HepG2 (cell line): ENCODE measurements around the gene ATG2B. TPM values are rescaled to one million over a fixed set of nuclear protein-coding genes. Genes with fewer than 3 reads are reported as not detected.

ENCODE experiments used
- AHR ChIP-seq: IDR thresholded peaks from 2 replicates; pipeline ENCODE4 v1.6.1; 2018; ENCODE audit warnings: missing genetic modification reagents, missing compliant biosample characterization
- ARID4A ChIP-seq: sonication (generic); formaldehyde crosslinking; IDR thresholded peaks from 2 replicates; pipeline ENCODE4 v1.5.0; 2020; ENCODE audit warnings: mild to moderate bottlenecking, missing genetic modification reagents, borderline replicate concordance
- ESRRA ChIP-seq: sonication (generic); formaldehyde crosslinking; IDR thresholded peaks from 2 replicates; pipeline ENCODE4 v1.5.1; 2020; ENCODE audit warnings: mild to moderate bottlenecking, low read depth, missing genetic modification reagents
- GMEB1 ChIP-seq: sonication (generic); formaldehyde crosslinking; IDR thresholded peaks from 2 replicates; pipeline ENCODE4 v1.5.1; 2020; ENCODE audit warnings: missing genetic modification reagents, mild to moderate bottlenecking, borderline replicate concordance
- IRF9 ChIP-seq: sonication (generic); formaldehyde crosslinking; IDR thresholded peaks from 2 replicates; pipeline ENCODE4 v1.8.0; 2022; ENCODE audit warnings: missing genetic modification reagents, mild to moderate bottlenecking, borderline replicate concordance
- NFIB ChIP-seq: sonication (generic); formaldehyde crosslinking; IDR thresholded peaks from 2 replicates; pipeline ENCODE4 v1.9.0; 2021; ENCODE audit warnings: missing genetic modification reagents, mild to moderate bottlenecking, borderline replicate concordance
- SIX4 ChIP-seq: sonication (generic); formaldehyde crosslinking; IDR thresholded peaks from 2 replicates; pipeline ENCODE4 v1.4.0; 2020; ENCODE audit warnings: missing genetic modification reagents
- TFDP2 ChIP-seq: sonication (generic); formaldehyde crosslinking; IDR thresholded peaks from 2 replicates; pipeline ENCODE4 v1.4.0; 2020; ENCODE audit warnings: missing genetic modification reagents
- UBTF ChIP-seq: sonication (generic); formaldehyde crosslinking; IDR thresholded peaks from 2 replicates; pipeline ENCODE4 v1.4.0; 2020; ENCODE audit warnings: mild to moderate bottlenecking, missing genetic modification reagents
- ZBTB8A ChIP-seq: sonication (generic); formaldehyde crosslinking; IDR thresholded peaks from 2 replicates; pipeline ENCODE4 v1.4.0; 2020; ENCODE audit warnings: mild to moderate bottlenecking, low read depth, missing genetic modification reagents, borderline replicate concordance
- ZFP41 ChIP-seq: sonication (generic); formaldehyde crosslinking; IDR thresholded peaks from 2 replicates; pipeline ENCODE4 v1.4.0; 2020; ENCODE audit warnings: mild to moderate bottlenecking, missing genetic modification reagents, borderline replicate concordance
- ZMYM4 ChIP-seq: sonication (generic); formaldehyde crosslinking; IDR thresholded peaks from 2 replicates; pipeline ENCODE4 v1.8.1; 2023; ENCODE audit warnings: mild to moderate bottlenecking, missing genetic modification reagents
- ZNF317 ChIP-seq: sonication (generic); formaldehyde crosslinking; IDR thresholded peaks from 2 replicates; pipeline ENCODE4 v1.5.0; 2020; ENCODE audit warnings: mild to moderate bottlenecking, missing genetic modification reagents
- ZNF740 ChIP-seq: sonication (generic); formaldehyde crosslinking; IDR thresholded peaks from 2 replicates; pipeline ENCODE4 v1.4.0; 2020; ENCODE audit warnings: missing genetic modification reagents
- ZNF83 ChIP-seq: sonication (generic); formaldehyde crosslinking; IDR thresholded peaks from 2 replicates; pipeline ENCODE4 v1.4.0; 2020; ENCODE audit warnings: missing genetic modification reagents, mild to moderate bottlenecking, borderline replicate concordance
- polyA plus RNA-seq, 8 experiments: library from polyadenylated mRNA; depleted of rRNA in 3 of 8; stranded (reverse) in 7 of 8; unstranded in 1 of 8; fragments of >200 nt; fragmentation: Illumina TruSeq in 4 of 8; extraction: Trizol in 4 of 8; gene quantifications; 2 replicates each; pipeline versions ENCODE4 v1.2.1 to v1.2.3, GENCODE V29; 2011 to 2016; ENCODE audit warnings: low read depth in 4 of 8, missing spikeins in 1 of 8, mixed read lengths in 1 of 8; ENCODE audit not compliant: insufficient read depth in 1 of 8
- total RNA-seq, 5 experiments: library from RNA; depleted of rRNA; stranded (reverse); fragments of >200 nt; fragmentation: Illumina TruSeq; extraction: Trizol; gene quantifications; 2 replicates each; pipeline ENCODE4 v1.2.3, GENCODE V29; 2016; ENCODE audit warnings: low read depth in 1 of 5

The ATG2B gene
- total and polyA plus RNA-seq, 2 of the 13 experiments (the other 11 are each of a cell fraction or from before 2014, with no cell fraction given): 7.4 to 7.5 TPM

- peak; percentile 44; the same call in 1 of the 2 replicates for TF ChIP-seq ARID4A (CRISPR knock-in tag)
- TF ChIP-seq ZNF83 (CRISPR knock-in tag): 0 out of 2 replicates have a peak, but pooled peaks have one; percentile 65
- TF ChIP-seq ZNF740 (CRISPR knock-in tag): no peak
- no peak for TF ChIP-seq SIX4 (CRISPR knock-in tag)
- 0 out of 2 replicates have a peak, but pooled peaks have one; percentile 59 for TF ChIP-seq AHR
- TF ChIP-seq GMEB1 (CRISPR knock-in tag): peak; percentile 38; the same call in 1 of the 2 replicates
- TF ChIP-seq UBTF: peak; percentile 30
- 0 out of 2 replicates have a peak, but pooled peaks have one; percentile 61 for TF ChIP-seq TFDP2 (CRISPR knock-in tag)
- no peak for TF ChIP-seq NFIB
- 0 out of 2 replicates have a peak, but pooled peaks have one; percentile 28 for TF ChIP-seq ZFP41
- TF ChIP-seq ESRRA: 0 out of 2 replicates have a peak, but pooled peaks have one; percentile 22
- no peak for TF ChIP-seq ZNF317 (CRISPR knock-in tag)
- TF ChIP-seq ZBTB8A (CRISPR knock-in tag): no peak
- 0 out of 2 replicates have a peak, but pooled peaks have one; percentile 6 for TF ChIP-seq ZMYM4 (CRISPR knock-in tag)
- TF ChIP-seq IRF9 (CRISPR knock-in tag): peak; percentile 38; the same call in 1 of the 2 replicates
Observed at GRCh38 chr14:96391293-96392118, 28.4 kb upstream of the ATG2B start (continued).
